Suprapubic skin (tissue), 4 donors: ENCODE results near the gene LSM14A.

Experiments
- EP300 ChIP-seq: sonication (generic); formaldehyde crosslinking; IDR thresholded peaks from one replicate; pipeline ENCODE4 v1.6.1; 2017; ENCODE audit warnings: antibody characterized with exemption
- POLR2A ChIP-seq, 2 donors: fragments of 450-650 bp; IDR thresholded peaks; one replicate each; pipeline ENCODE4 v1.6.1; 2017; ENCODE audit warnings: antibody characterized with exemption in 2 of 2, mild to moderate bottlenecking in 2 of 2, moderate library complexity in 2 of 2
- POLR2AphosphoS5 ChIP-seq, 3 donors: sonication (generic); formaldehyde crosslinking; IDR thresholded peaks; one replicate each; pipeline ENCODE4 v1.6.1; 2017; ENCODE audit warnings: antibody characterized with exemption in 3 of 3
- TF ChIP-seq, protein P1 (sequence below), 2 donors: fragments of 200-600 bp in 1 of 2; fragments of 450-650 bp in 1 of 2; sonication (generic) in 1 of 2; IDR thresholded peaks; one replicate each; pipeline ENCODE4 v1.5.1; 2016 to 2019; ENCODE audit warnings: antibody characterized with exemption in 2 of 2, mild to moderate bottlenecking in 1 of 2, moderate library complexity in 1 of 2

DNA sequence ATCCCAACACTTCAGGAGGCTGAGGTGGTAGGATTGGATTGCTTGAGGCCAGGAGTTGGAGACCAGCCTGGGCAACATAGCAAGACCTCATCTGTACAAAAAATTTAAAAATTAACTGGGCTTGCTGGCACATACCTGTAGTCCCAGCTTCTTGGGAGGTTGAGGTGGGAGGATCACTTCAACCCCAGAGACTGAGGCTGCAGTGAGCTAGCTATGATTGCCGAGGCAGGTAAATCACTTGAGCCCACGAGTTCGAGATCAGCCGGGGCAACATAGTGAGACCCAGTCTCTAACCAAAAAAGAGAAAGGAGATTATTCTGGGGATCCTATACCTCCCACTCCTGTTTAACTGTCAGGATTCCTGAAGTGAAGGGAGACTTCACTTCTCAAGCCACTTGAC is 65.6 kb downstream of the LSM14A start:
- TF ChIP-seq, protein P1, sequence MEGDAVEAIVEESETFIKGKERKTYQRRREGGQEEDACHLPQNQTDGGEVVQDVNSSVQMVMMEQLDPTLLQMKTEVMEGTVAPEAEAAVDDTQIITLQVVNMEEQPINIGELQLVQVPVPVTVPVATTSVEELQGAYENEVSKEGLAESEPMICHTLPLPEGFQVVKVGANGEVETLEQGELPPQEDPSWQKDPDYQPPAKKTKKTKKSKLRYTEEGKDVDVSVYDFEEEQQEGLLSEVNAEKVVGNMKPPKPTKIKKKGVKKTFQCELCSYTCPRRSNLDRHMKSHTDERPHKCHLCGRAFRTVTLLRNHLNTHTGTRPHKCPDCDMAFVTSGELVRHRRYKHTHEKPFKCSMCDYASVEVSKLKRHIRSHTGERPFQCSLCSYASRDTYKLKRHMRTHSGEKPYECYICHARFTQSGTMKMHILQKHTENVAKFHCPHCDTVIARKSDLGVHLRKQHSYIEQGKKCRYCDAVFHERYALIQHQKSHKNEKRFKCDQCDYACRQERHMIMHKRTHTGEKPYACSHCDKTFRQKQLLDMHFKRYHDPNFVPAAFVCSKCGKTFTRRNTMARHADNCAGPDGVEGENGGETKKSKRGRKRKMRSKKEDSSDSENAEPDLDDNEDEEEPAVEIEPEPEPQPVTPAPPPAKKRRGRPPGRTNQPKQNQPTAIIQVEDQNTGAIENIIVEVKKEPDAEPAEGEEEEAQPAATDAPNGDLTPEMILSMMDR (IDR thresholded peaks at IDR 0.05), result no peak
- TF ChIP-seq POLR2A (IDR thresholded peaks at IDR 0.05), result no peak
- no peak for TF ChIP-seq POLR2AphosphoS5 (IDR thresholded peaks at IDR 0.05)
- TF ChIP-seq EP300, result no peak
